Endothelial cell of umbilical vein (primary cell): ENCODE measurements around the gene TRPV6. TPM values are rescaled to one million over a fixed set of nuclear protein-coding genes. Genes with fewer than 3 reads are reported as not detected.

Source experiments
- BruUV-seq: library from RNA; stranded (reverse); fragments of 400-500 nt; replicated peaks from 2 replicates; lab custom pipeline; 2021; lab: Mats Ljungman, UMichigan
- CTCF ChIA-PET: fragments of 300-600, 350-600 bp; sonication (Branson Sonifier 250); formaldehyde crosslinking; loops from one replicate; lab custom pipeline; 2021; ENCODE audit warnings: antibody characterized with exemption, inconsistent platforms; lab: Charles Lee
- POLR2A ChIA-PET: fragments of 300-600, 350-600 bp; sonication (Branson Sonifier 250); formaldehyde crosslinking; loops from one replicate; lab custom pipeline; 2021; ENCODE audit warnings: antibody characterized with exemption, inconsistent platforms; lab: Charles Lee
- DNase-seq: peaks from one replicate; pipeline ENCODE4 v3.0.0-alpha.2; 2011; ENCODE audit warnings: low read depth, low spot score
- FAIRE-seq: peaks from 2 replicates; lab custom pipeline; 2011; peaks lifted over from hg19 to GRCh38; lab: Jason Lieb, UNC
- H2AFZ ChIP-seq: 2 replicates; pipeline ENCODE4 v1.6.0; 2012; ENCODE audit warnings: low read depth, low read length, control low read depth, inconsistent platforms
- H3K27ac ChIP-seq: 2 replicates; pipeline ENCODE4 v1.5.1; 2011; ENCODE audit warnings: low read depth, mild to moderate bottlenecking, control low read depth, low read length, moderate library complexity; ENCODE audit not compliant: insufficient read depth
- H3K27me3 ChIP-seq, 2 experiments: 2 replicates each; pipeline versions ENCODE4 v1.6.0 to v1.6.1; 2011; ENCODE audit warnings: low read length in 2 of 2, mixed read lengths in 1 of 2; ENCODE audit not compliant: control insufficient read depth in 2 of 2, insufficient read depth in 2 of 2
- H3K36me3 ChIP-seq, 2 experiments: 2 replicates in 1 of 2; 3 replicates in 1 of 2; pipeline ENCODE4 v1.5.1; 2011; ENCODE audit warnings: low read length in 2 of 2, mild to moderate bottlenecking in 1 of 2, moderate library complexity in 1 of 2; ENCODE audit not compliant: control insufficient read depth in 2 of 2, insufficient read depth in 2 of 2; ENCODE audit errors: extremely low read depth in 1 of 2
- H3K4me1 ChIP-seq: 3 replicates; pipeline ENCODE4 v1.5.1; 2011; ENCODE audit warnings: mild to moderate bottlenecking, low read length; ENCODE audit not compliant: control insufficient read depth, insufficient read depth; ENCODE audit errors: extremely low read depth
- H3K4me2 ChIP-seq: 2 replicates; pipeline ENCODE4 v1.6.1; 2011; ENCODE audit warnings: low read length, control low read depth, mixed read lengths; ENCODE audit not compliant: insufficient read depth
- H3K4me3 ChIP-seq, 3 experiments: fragments of 200-600 bp in 1 of 3; sonication (generic), shearing (Covaris generic) in 1 of 3; replicated peaks in 1 of 3; 2 replicates each; pipeline ENCODE4 v1.5.1; 2011 to 2016; ENCODE audit warnings: control low read depth in 3 of 3, low read length in 3 of 3, mild to moderate bottlenecking in 2 of 3, inconsistent platforms in 1 of 3, low read depth in 1 of 3, moderate library complexity in 1 of 3; ENCODE audit not compliant: insufficient read depth in 1 of 3
- H3K79me2 ChIP-seq: 2 replicates; pipeline ENCODE4 v1.6.0; 2012; ENCODE audit warnings: low read length, inconsistent platforms; ENCODE audit not compliant: control insufficient read depth, insufficient read depth
- H3K9ac ChIP-seq: replicated peaks from 2 replicates; pipeline ENCODE3; 2011; ENCODE audit warnings: low read length, control low read depth; ENCODE audit not compliant: insufficient read depth; ENCODE audit errors: extremely low read depth
- H3K9me1 ChIP-seq: replicated peaks from 3 replicates; pipeline ENCODE4 v1.6.0; 2011; ENCODE audit warnings: mild to moderate bottlenecking, low read length; ENCODE audit not compliant: control insufficient read depth, insufficient read depth; ENCODE audit errors: extremely low read depth
- H3K9me3 ChIP-seq: replicated peaks from 2 replicates; pipeline ENCODE4 v1.5.1; 2012; ENCODE audit warnings: low read length, inconsistent platforms; ENCODE audit not compliant: control insufficient read depth, insufficient read depth
- H4K20me1 ChIP-seq: replicated peaks from 2 replicates; pipeline ENCODE3; 2011; ENCODE audit warnings: mild to moderate bottlenecking, low read length; ENCODE audit not compliant: control insufficient read depth, insufficient read depth; ENCODE audit errors: extremely low read depth
- CTCF ChIP-seq, 2 donors: IDR thresholded peaks; 1 replicate in 1 of 2; 2 replicates in 1 of 2; pipeline ENCODE4 v1.5.1; 2011; ENCODE audit warnings: low read length in 2 of 2, mild to moderate bottlenecking in 2 of 2, moderate library complexity in 2 of 2, control low read depth in 1 of 2, inconsistent platforms in 1 of 2, low read depth in 1 of 2; ENCODE audit not compliant: insufficient read depth in 1 of 2; ENCODE audit errors: extremely low read depth in 1 of 2
- EZH2 ChIP-seq: IDR thresholded peaks from 2 replicates; pipeline ENCODE4 v1.6.1; 2012; ENCODE audit warnings: borderline replicate concordance, low read depth, mild to moderate bottlenecking, moderate library complexity, low read length, inconsistent platforms; ENCODE audit not compliant: severe bottlenecking
- FOS ChIP-seq: IDR thresholded peaks from 2 replicates; pipeline ENCODE4 v1.6.1; 2011; ENCODE audit warnings: mild to moderate bottlenecking, low read length, moderate library complexity, borderline replicate concordance; ENCODE audit not compliant: insufficient read depth
- GATA2 ChIP-seq: IDR thresholded peaks from 2 replicates; pipeline ENCODE4 v1.7.0; 2011; ENCODE audit warnings: low read depth, mild to moderate bottlenecking, moderate library complexity, mixed read lengths, low read length; ENCODE audit not compliant: insufficient read length, insufficient read depth
- JUN ChIP-seq: IDR thresholded peaks from 2 replicates; pipeline ENCODE4 v1.6.1; 2011; ENCODE audit warnings: borderline replicate concordance, low read depth; ENCODE audit not compliant: insufficient read length, insufficient read depth
- MAX ChIP-seq: IDR thresholded peaks from 2 replicates; pipeline ENCODE4 v1.6.1; 2011; ENCODE audit not compliant: insufficient read depth, insufficient read length
- MYC ChIP-seq: IDR thresholded peaks from one replicate; pipeline ENCODE4 v1.6.1; 2011; ENCODE audit warnings: mild to moderate bottlenecking, low read depth, low read length
- POLR2A ChIP-seq: IDR thresholded peaks from 2 replicates; pipeline ENCODE4 v1.6.1; 2012; ENCODE audit warnings: low read depth, mild to moderate bottlenecking, control low read depth, low read length
- POLR2AphosphoS5 ChIP-seq: IDR thresholded peaks from 2 replicates; pipeline ENCODE4 v1.6.1; 2012; ENCODE audit warnings: low read depth, mild to moderate bottlenecking, control low read depth, low read length, moderate library complexity; ENCODE audit not compliant: insufficient read depth
- dilution Hi-C: fragments of 300-500 bp; cut with MboI; formaldehyde crosslinking; loops from one replicate; pipeline ENCODE4 v1.15.0; 2019; ENCODE audit warnings: low sequenced_read_pairs; ENCODE audit not compliant: extremely low pct_ligation_motif_present
- intact Hi-C: fragments of 100-400 bp; cut with micrococcal nuclease; formaldehyde crosslinking; loops from one replicate; pipeline ENCODE4 v1.10.0; 2022
- polyA plus RNA-seq, 4 experiments: library from polyadenylated mRNA; depleted of rRNA in 3 of 4; stranded (reverse) in 3 of 4; unstranded in 1 of 4; fragments of >200 nt; gene quantifications; 2 replicates each; pipeline versions ENCODE4 v1.2.1 to v1.2.3, GENCODE V29; 2011 to 2012; ENCODE audit warnings: missing spikeins in 1 of 4
- total RNA-seq: library from RNA; stranded (reverse); gene quantifications from 2 replicates; pipeline ENCODE4 v1.2.3, GENCODE V29; 2021

The TRPV6 gene
- total and polyA plus RNA-seq, 2 donors (not counting 3 experiments of a cell fraction or from before 2014, with no cell fraction given): not detected

- FAIRE-seq (no peak), DNase-seq (no peak)
- Histone ChIP-seq H2AFZ (no peak overlapping the region), H3K27ac (no peak overlapping the region), H4K20me1 (no peaks in the 10 kb centered on the region), H3K9me3 (no peaks in the 10 kb centered on the region), H3K4me2 (no peak overlapping the region), H3K36me3 (no peaks in the 10 kb centered on the region), H3K9ac (no peak overlapping the region), H3K4me1 (no peaks in the 10 kb centered on the region), H3K9me1 (no peaks in the 10 kb centered on the region), H3K4me3 (no peak overlapping the region), H3K79me2 (no peaks in the 10 kb centered on the region), H3K27me3 (no peaks in the 10 kb centered on the region)
- dilution Hi-C loops: no loop called here
- POLR2A ChIA-PET: no interaction called here
- TF ChIP-seq POLR2AphosphoS5 (no peak), MYC (no peak), FOS (no peak), JUN (no peak), GATA2 (no peak), CTCF (IDR thresholded peaks at IDR 0.05; ENCODE audit: extremely low read depth in 1 of 2, insufficient read depth in 1 of 2, low read depth in 1 of 2, low read length in 2 of 2) (no peak), EZH2 (no peak), MAX (no peak), POLR2A (no peak)
- no TSS peak for BruUV-seq
- intact Hi-C loops: no loop called here
- CTCF ChIA-PET: interaction anchor here (0.9 to 1.9 kb wide), 3 partner anchors 15 to 278 kb away, joined by 3 to 6 read pairs (median 5); no protein-coding TSS in a partner anchor
Observed at GRCh38 chr7:142836426-142836825, 49.1 kb downstream of the TRPV6 start.
